ENCODE measurements around the gene TBX1.

DNA sequence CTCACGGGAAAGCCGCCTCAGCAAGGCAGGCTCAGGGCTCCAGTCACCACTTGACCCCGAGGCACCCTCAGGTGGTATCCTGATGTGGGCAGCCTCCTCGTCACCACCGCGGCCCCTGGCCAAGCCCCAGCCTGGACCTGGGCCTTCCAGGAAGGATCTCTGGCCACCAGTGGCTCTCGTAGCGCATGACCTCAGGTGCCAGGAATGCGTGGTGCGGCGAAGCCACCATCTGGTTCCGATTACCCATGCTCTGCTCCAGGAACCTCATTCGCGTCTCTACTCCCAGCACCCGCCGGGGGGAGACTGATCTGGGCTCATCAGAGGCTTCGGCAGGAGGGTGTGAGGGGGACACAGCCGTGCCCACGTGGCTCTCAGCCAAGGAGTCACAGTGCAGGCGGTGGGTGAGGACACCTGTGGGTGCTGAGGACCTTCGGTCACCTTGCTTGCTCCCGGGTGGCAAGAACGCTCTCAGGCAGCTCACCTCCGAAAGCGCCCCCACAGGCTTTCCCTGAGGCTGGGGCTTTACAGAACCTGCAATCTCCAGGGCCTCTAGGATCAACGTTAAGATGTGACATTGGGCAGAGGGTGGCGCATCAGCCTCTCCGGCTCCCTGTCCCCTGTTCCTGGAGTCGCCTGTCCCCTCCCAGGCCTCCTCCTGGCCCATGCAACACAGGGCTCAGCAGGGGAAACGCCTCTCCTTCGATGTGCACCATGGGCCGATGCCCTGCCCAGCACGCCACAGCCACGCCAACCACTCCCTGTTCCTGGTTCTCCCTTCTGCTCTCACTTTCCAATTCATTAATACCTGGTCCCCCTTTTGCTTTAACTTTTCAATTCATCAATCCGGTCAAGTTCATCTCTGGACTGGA is 39.0 kb downstream of the TBX1 start:
- TF ChIP-seq, protein P1, sequence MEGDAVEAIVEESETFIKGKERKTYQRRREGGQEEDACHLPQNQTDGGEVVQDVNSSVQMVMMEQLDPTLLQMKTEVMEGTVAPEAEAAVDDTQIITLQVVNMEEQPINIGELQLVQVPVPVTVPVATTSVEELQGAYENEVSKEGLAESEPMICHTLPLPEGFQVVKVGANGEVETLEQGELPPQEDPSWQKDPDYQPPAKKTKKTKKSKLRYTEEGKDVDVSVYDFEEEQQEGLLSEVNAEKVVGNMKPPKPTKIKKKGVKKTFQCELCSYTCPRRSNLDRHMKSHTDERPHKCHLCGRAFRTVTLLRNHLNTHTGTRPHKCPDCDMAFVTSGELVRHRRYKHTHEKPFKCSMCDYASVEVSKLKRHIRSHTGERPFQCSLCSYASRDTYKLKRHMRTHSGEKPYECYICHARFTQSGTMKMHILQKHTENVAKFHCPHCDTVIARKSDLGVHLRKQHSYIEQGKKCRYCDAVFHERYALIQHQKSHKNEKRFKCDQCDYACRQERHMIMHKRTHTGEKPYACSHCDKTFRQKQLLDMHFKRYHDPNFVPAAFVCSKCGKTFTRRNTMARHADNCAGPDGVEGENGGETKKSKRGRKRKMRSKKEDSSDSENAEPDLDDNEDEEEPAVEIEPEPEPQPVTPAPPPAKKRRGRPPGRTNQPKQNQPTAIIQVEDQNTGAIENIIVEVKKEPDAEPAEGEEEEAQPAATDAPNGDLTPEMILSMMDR (IDR thresholded peaks at IDR 0.05): no peak
- TF ChIP-seq POLR2A (IDR thresholded peaks at IDR 0.05): no peak
